Endometrium (tissue), 2 donors: ENCODE measurements around the gene SMAD6.
"Not testable (repeated sequence)": the region's sequence is repeated elsewhere in the genome, so short reads cannot be mapped to it uniquely, and the experiment has no call there.

Experiments used
- FAIRE-seq: peaks from 2 replicates; lab custom pipeline; 2012; peaks lifted over from hg19 to GRCh38; lab: Jason Lieb, UNC
- donor health status: control.
- donor health status: control.

The SMAD6 gene

GRCh38 chr15:66826507-66826906 lies 124.5 kb downstream of the SMAD6 start:
- no peak for FAIRE-seq

GRCh38 chr15:66827039-66827697 lies 125.1 kb downstream of the SMAD6 start:
- FAIRE-seq = no peak

DNA sequence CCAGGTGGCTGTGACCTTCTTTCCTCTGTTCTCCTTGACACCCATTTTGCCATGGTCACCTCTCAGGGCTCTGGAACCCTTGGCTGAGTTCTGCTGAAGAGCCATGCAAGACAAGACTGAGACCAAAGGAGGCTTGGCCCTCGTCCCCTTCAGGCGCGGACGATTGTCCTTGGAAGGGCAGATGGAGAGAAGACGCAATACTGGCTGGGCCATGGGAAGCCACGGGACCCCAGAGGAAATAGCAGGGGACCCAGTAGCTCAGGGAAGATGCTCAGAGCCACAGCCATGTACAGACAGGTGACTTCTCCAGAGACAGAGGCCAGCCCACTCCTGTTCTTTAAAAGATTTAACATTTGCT lies 125.6 kb downstream of the SMAD6 start:
- FAIRE-seq = no peak

GRCh38 chr15:66828817-66829541 lies 126.9 kb downstream of the SMAD6 start:
- FAIRE-seq = not testable (repeated sequence)

GRCh38 chr15:66829551-66830121 lies 127.6 kb downstream of the SMAD6 start:
- no peak for FAIRE-seq

DNA sequence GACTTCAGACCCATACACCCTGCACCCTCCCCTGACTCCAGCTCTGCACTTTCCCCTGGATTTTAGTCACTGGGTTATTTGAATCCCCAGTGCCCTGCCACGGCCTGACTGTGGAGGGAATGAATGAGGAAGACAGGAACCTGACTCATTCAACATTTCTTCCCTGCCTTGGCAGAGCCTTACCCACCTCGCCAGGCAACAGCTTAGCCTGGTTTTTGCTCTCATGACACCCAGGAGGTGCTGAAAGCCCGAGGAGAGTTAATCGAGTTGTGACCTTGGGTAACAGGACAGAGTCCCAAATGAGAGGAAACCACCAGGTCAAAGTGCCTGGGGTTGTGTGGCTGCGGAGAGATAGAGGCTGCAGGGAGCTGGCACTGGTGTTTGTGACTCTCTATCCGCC lies 128.3 kb downstream of the SMAD6 start:
- no peak for FAIRE-seq

- FAIRE-seq = no peak
These were observed 128.8 kb downstream of the SMAD6 start for GRCh38 chr15:66830823-66831222.

GRCh38 chr15:66831289-66831688 lies 129.3 kb downstream of the SMAD6 start:
- no peak for FAIRE-seq

GRCh38 chr15:66831801-66832390 lies 129.9 kb downstream of the SMAD6 start:
- FAIRE-seq = no peak
